HepG2 (cell line): Measurements from ENCODE around the gene TMEM132D. TPM values are rescaled to one million over a fixed set of nuclear protein-coding genes. Genes with fewer than 3 reads are reported as not detected.

Experiments
- ATAC-seq: fragments of 200-7000 bp; cut with Tn5 transposase; 3 replicates; pipeline ENCODE4 v1.9.1; 2020; ENCODE audit warnings: mild to moderate bottlenecking, moderate library complexity
- BruUV-seq: library from RNA; stranded (reverse); fragments of 400-500 nt; replicated peaks from 2 replicates; lab custom pipeline; 2021; lab: Mats Ljungman, UMichigan
- CTCF ChIA-PET: fragments of 300-600 bp; formaldehyde crosslinking; extraction: SDS; loops from one replicate; lab custom pipeline; 2021; ENCODE audit warnings: low total read pairs, inconsistent platforms, low intra/inter-chr PET ratio; lab: Yijun Ruan, JAX
- POLR2A ChIA-PET: fragments of 350-600 bp; sonication (Branson Sonifier 250); formaldehyde crosslinking; loops from one replicate; lab custom pipeline; 2020; ENCODE audit warnings: antibody characterized with exemption, inconsistent platforms; lab: Yijun Ruan, JAX
- DNase-seq: peaks from one replicate; pipeline ENCODE4 v3.0.0-alpha.2; 2015; ENCODE audit warnings: low spot score
- FAIRE-seq: peaks from 3 replicates; lab custom pipeline; 2011; peaks lifted over from hg19 to GRCh38; lab: Jason Lieb, UNC
- H2AFZ ChIP-seq: one replicate; pipeline ENCODE4 v1.6.1; 2011; ENCODE audit warnings: low read length, inconsistent platforms
- H3K27ac ChIP-seq: fragments of 300-600 bp; 3 replicates; pipeline ENCODE4 v1.8.0; 2011; ENCODE audit warnings: mixed run types, mild to moderate bottlenecking, mixed read lengths, low read length, inconsistent platforms; ENCODE audit not compliant: insufficient read depth; ENCODE audit errors: extremely low read length
- H3K27me3 ChIP-seq, 2 experiments: fragments of 200-600 bp in 1 of 2; 2 replicates in 1 of 2; 3 replicates in 1 of 2; pipeline versions ENCODE4 v1.6.0 to v1.8.0; 2011; ENCODE audit warnings: low read length in 2 of 2, mild to moderate bottlenecking in 2 of 2, moderate library complexity in 2 of 2, inconsistent platforms in 1 of 2; ENCODE audit not compliant: insufficient read depth in 2 of 2, control insufficient read depth in 1 of 2
- H3K36me3 ChIP-seq, 2 experiments: fragments of 200-600 bp in 1 of 2; replicated peaks in 1 of 2; 2 replicates in 1 of 2; 3 replicates in 1 of 2; pipeline versions ENCODE4 v1.5.1 to v1.8.0; 2011; ENCODE audit warnings: low read length in 2 of 2, inconsistent platforms in 1 of 2; ENCODE audit not compliant: insufficient read depth in 2 of 2, control insufficient read depth in 1 of 2
- H3K4me1 ChIP-seq: 2 replicates; pipeline ENCODE4 v1.5.1; 2012; ENCODE audit warnings: low read length, inconsistent platforms; ENCODE audit not compliant: insufficient read depth
- H3K4me2 ChIP-seq: 2 replicates; pipeline ENCODE4 v1.6.0; 2011; ENCODE audit warnings: low read depth, low read length, inconsistent platforms
- H3K4me3 ChIP-seq, 3 experiments: fragments of 200-600 bp in 1 of 3; sonication (generic), shearing (Covaris generic) in 1 of 3; replicated peaks in 1 of 3; 2 replicates each; pipeline ENCODE4 v1.5.1; 2011 to 2016; ENCODE audit warnings: low read length in 3 of 3, inconsistent platforms in 2 of 3, low read depth in 2 of 3, mild to moderate bottlenecking in 2 of 3, control low read depth in 1 of 3, mixed read lengths in 1 of 3; ENCODE audit not compliant: insufficient read depth in 1 of 3
- H3K79me2 ChIP-seq: one replicate; pipeline ENCODE4 v1.6.1; 2011; ENCODE audit warnings: low read length, inconsistent platforms; ENCODE audit not compliant: insufficient read depth
- H3K9ac ChIP-seq: 2 replicates; pipeline ENCODE4 v1.6.0; 2011; ENCODE audit warnings: mild to moderate bottlenecking, low read depth, low read length, inconsistent platforms; ENCODE audit not compliant: insufficient read depth
- H3K9me3 ChIP-seq: 2 replicates; pipeline ENCODE4 v1.5.1; 2012; ENCODE audit warnings: mild to moderate bottlenecking, low read length
- H4K20me1 ChIP-seq: 2 replicates; pipeline ENCODE4 v1.6.0; 2011; ENCODE audit warnings: inconsistent platforms, mild to moderate bottlenecking, low read length, moderate library complexity; ENCODE audit not compliant: insufficient read depth
- GZF1 ChIP-seq: sonication (generic); formaldehyde crosslinking; IDR thresholded peaks from 2 replicates; pipeline ENCODE4 v1.5.1; 2020; ENCODE audit warnings: mild to moderate bottlenecking, missing genetic modification reagents
- HMGXB3 ChIP-seq: sonication (generic); formaldehyde crosslinking; IDR thresholded peaks from 2 replicates; pipeline ENCODE4 v1.4.0; 2020; ENCODE audit warnings: missing genetic modification reagents, borderline replicate concordance
- IRX3 ChIP-seq: sonication (generic); formaldehyde crosslinking; IDR thresholded peaks from 2 replicates; pipeline ENCODE4 v1.8.1; 2023; ENCODE audit warnings: mild to moderate bottlenecking, low read depth, missing genetic modification reagents, borderline replicate concordance
- JUND ChIP-seq: sonication (generic); formaldehyde crosslinking; IDR thresholded peaks from 2 replicates; pipeline ENCODE4 v1.8.0; 2022; ENCODE audit warnings: mild to moderate bottlenecking, missing genetic modification reagents
- KDM5A ChIP-seq: fragments of 200-600 bp; sonication (generic); IDR thresholded peaks from 2 replicates; pipeline ENCODE4 v1.7.0; 2018; ENCODE audit warnings: antibody characterized with exemption, mild to moderate bottlenecking, low read length, borderline replicate concordance
- MBD4 ChIP-seq: IDR thresholded peaks from 2 replicates; pipeline ENCODE4 v1.6.1; 2012; ENCODE audit warnings: low read length, inconsistent platforms, borderline replicate concordance
- RFX3 ChIP-seq: IDR thresholded peaks from 2 replicates; pipeline ENCODE4 v1.6.1; 2016; ENCODE audit warnings: missing biosample characterization, missing genetic modification reagents
- SKIL ChIP-seq: sonication (generic); formaldehyde crosslinking; IDR thresholded peaks from 2 replicates; pipeline ENCODE4 v1.8.0; 2022; ENCODE audit warnings: missing genetic modification reagents, mild to moderate bottlenecking, moderate library complexity, borderline replicate concordance
- SP140L ChIP-seq: sonication (generic); formaldehyde crosslinking; IDR thresholded peaks from 2 replicates; pipeline ENCODE4 v1.4.0; 2020; ENCODE audit warnings: missing genetic modification reagents, borderline replicate concordance
- ZNF205 ChIP-seq: IDR thresholded peaks from 2 replicates; pipeline ENCODE4 v1.6.1; 2018; ENCODE audit warnings: missing biosample characterization, missing genetic modification reagents
- ZNF296 ChIP-seq: sonication (generic); formaldehyde crosslinking; conservative IDR thresholded peaks from 2 replicates; pipeline ENCODE4 v1.5.0; 2020; ENCODE audit warnings: mild to moderate bottlenecking, missing genetic modification reagents
- ZNF512 ChIP-seq: sonication (generic); formaldehyde crosslinking; IDR thresholded peaks from 2 replicates; pipeline ENCODE4 v1.4.0; 2020; ENCODE audit warnings: mild to moderate bottlenecking, missing genetic modification reagents
- WGBS: methylation state at CpG from one replicate; pipeline ENCODE4 v1.1.6; 2017; ENCODE audit warnings: low lambda C conversion rate; 5-methylcytosine and 5-hydroxymethylcytosine counted together
- in situ Hi-C: cut with HindIII; loops from 2 replicates; pipeline ENCODE4 v1.10.0; 2017; ENCODE audit warnings: low pct_unique_long_range_greater_than_20kb; ENCODE audit not compliant: extremely low pct_ligation_motif_present
- intact Hi-C: fragments of 100-400 bp; cut with micrococcal nuclease; formaldehyde crosslinking; loops from one replicate; pipeline ENCODE4 v1.10.0; 2022; ENCODE audit not compliant: unreplicated experiment
- polyA plus RNA-seq, 8 experiments: library from polyadenylated mRNA; depleted of rRNA in 3 of 8; stranded (reverse) in 7 of 8; unstranded in 1 of 8; fragments of >200 nt; fragmentation: Illumina TruSeq in 4 of 8; extraction: Trizol in 4 of 8; gene quantifications; 2 replicates each; pipeline versions ENCODE4 v1.2.1 to v1.2.3, GENCODE V29; 2011 to 2016; ENCODE audit warnings: low read depth in 4 of 8, missing spikeins in 1 of 8, mixed read lengths in 1 of 8; ENCODE audit not compliant: insufficient read depth in 1 of 8
- total RNA-seq, 5 experiments: library from RNA; depleted of rRNA; stranded (reverse); fragments of >200 nt; fragmentation: Illumina TruSeq; extraction: Trizol; gene quantifications; 2 replicates each; pipeline ENCODE4 v1.2.3, GENCODE V29; 2016; ENCODE audit warnings: low read depth in 1 of 5

Gene TMEM132D
- total and polyA plus RNA-seq, 2 of the 13 experiments (the other 11 are each of a cell fraction or from before 2014, with no cell fraction given), result not detected

GRCh38 chr12:129788506-129789084, 115.2 kb downstream of the TMEM132D start:
- Histone ChIP-seq H4K20me1 (no peaks in the 10 kb centered on the region), H2AFZ (no peak overlapping the region), H3K4me3 (no peak overlapping the region), H3K27ac (no peak overlapping the region), H3K27me3 (peaks cover 0 to 4% of the 10 kb centered on the region in 2 experiments; a peak in 2 of 5 replicates), H3K36me3 (no peaks in the 10 kb centered on the region), H3K9me3 (no peaks in the 10 kb centered on the region), H3K9ac (no peak overlapping the region), H3K79me2 (no peaks in the 10 kb centered on the region), H3K4me1 (no peaks in the 10 kb centered on the region), H3K4me2 (no peak overlapping the region)
- no peak for DNase-seq
- in situ Hi-C loops (no loop called here), intact Hi-C loops (no loop called here)
- no peak for ATAC-seq
- WGBS, result 7% methylated on average over 9 of the region's 9 CpGs
- ChIA-PET CTCF (no interaction called here), POLR2A (no interaction called here)
- TF ChIP-seq JUND (CRISPR knock-in tag) (no peak), ZNF296 (no peak), IRX3 (CRISPR knock-in tag) (no peak), ZNF512 (CRISPR knock-in tag) (no peak), SKIL (CRISPR knock-in tag) (no peak), KDM5A (no peak), HMGXB3 (CRISPR knock-in tag) (no peak), RFX3 (CRISPR knock-in tag) (no peak), GZF1 (no peak), ZNF205 (CRISPR knock-in tag) (no peak), SP140L (no peak), MBD4 (no peak)
- BruUV-seq, result no TSS peak
- FAIRE-seq, result no peak
